SK-N-SH treated with all-trans-retinoic acid at 6 μM for 48 hours (cell line): ENCODE measurements around the gene CLEC18B.

Experiments
- ARNTL ChIP-seq: fragments of 450-650 bp; formaldehyde crosslinking; IDR thresholded peaks from 2 replicates; pipeline ENCODE4 v1.5.0; 2020; ENCODE audit warnings: low read depth, mild to moderate bottlenecking, moderate library complexity, borderline replicate concordance
- BACH2 ChIP-seq: fragments of 250-450 bp; sonication (Bioruptor Pico); IDR thresholded peaks from 2 replicates; pipeline ENCODE4 v1.9.0; 2021; ENCODE audit warnings: mild to moderate bottlenecking, borderline replicate concordance
- CREB5 ChIP-seq: fragments of 250-450 bp; sonication (Bioruptor Pico); IDR thresholded peaks from 2 replicates; pipeline ENCODE4 v1.5.1; 2020; ENCODE audit warnings: low read depth, mild to moderate bottlenecking, moderate library complexity
- CSDC2 ChIP-seq: fragments of 250-450 bp; sonication (Bioruptor Pico); IDR thresholded peaks from 2 replicates; pipeline ENCODE4 v1.5.0; 2020; ENCODE audit warnings: mild to moderate bottlenecking, moderate library complexity
- POU6F1 ChIP-seq: fragments of 250-450 bp; sonication (Bioruptor Pico); IDR thresholded peaks from 2 replicates; pipeline ENCODE4 v1.8.0; 2021; ENCODE audit warnings: low read depth, mild to moderate bottlenecking, moderate library complexity, borderline replicate concordance
- RARB ChIP-seq: fragments of 250-450 bp; sonication (Bioruptor Pico); IDR thresholded peaks from 2 replicates; pipeline ENCODE4 v1.8.0; 2021; ENCODE audit warnings: mild to moderate bottlenecking, moderate library complexity
- TOX ChIP-seq: fragments of 250-450 bp; sonication (Bioruptor Pico); IDR thresholded peaks from 2 replicates; pipeline ENCODE4 v1.8.0; 2021; ENCODE audit warnings: mild to moderate bottlenecking, moderate library complexity, borderline replicate concordance
- ZC3H10 ChIP-seq: fragments of 250-450 bp; sonication (Bioruptor Pico); IDR thresholded peaks from 2 replicates; pipeline ENCODE4 v1.5.1; 2021; ENCODE audit warnings: mild to moderate bottlenecking, moderate library complexity
- ZFP3 ChIP-seq: fragments of 250-450 bp; sonication (Bioruptor Pico); IDR thresholded peaks from 2 replicates; pipeline ENCODE4 v1.5.0; 2020; ENCODE audit warnings: mild to moderate bottlenecking, moderate library complexity
- ZFP30 ChIP-seq: fragments of 450-650 bp; formaldehyde crosslinking; IDR thresholded peaks from 2 replicates; pipeline ENCODE4 v1.5.0; 2022; ENCODE audit warnings: mild to moderate bottlenecking, moderate library complexity
- ZNF565 ChIP-seq: fragments of 450-650 bp; formaldehyde crosslinking; conservative IDR thresholded peaks from 2 replicates; pipeline ENCODE4 v1.5.0; 2020; ENCODE audit warnings: low read depth, mild to moderate bottlenecking, moderate library complexity
- ZNF70 ChIP-seq: fragments of 450-650 bp; formaldehyde crosslinking; IDR thresholded peaks from 2 replicates; pipeline ENCODE4 v1.5.0; 2020; ENCODE audit warnings: mild to moderate bottlenecking, moderate library complexity
- ZNF8 ChIP-seq: fragments of 450-650 bp; formaldehyde crosslinking; IDR thresholded peaks from 2 replicates; pipeline ENCODE4 v1.5.0; 2020; ENCODE audit warnings: mild to moderate bottlenecking, moderate library complexity
- TF ChIP-seq, protein P1 (sequence below): fragments of 250-450 bp; sonication (Bioruptor Pico); IDR thresholded peaks from 2 replicates; pipeline ENCODE4 v1.8.0; 2020; ENCODE audit warnings: mild to moderate bottlenecking, moderate library complexity, borderline replicate concordance

DNA sequence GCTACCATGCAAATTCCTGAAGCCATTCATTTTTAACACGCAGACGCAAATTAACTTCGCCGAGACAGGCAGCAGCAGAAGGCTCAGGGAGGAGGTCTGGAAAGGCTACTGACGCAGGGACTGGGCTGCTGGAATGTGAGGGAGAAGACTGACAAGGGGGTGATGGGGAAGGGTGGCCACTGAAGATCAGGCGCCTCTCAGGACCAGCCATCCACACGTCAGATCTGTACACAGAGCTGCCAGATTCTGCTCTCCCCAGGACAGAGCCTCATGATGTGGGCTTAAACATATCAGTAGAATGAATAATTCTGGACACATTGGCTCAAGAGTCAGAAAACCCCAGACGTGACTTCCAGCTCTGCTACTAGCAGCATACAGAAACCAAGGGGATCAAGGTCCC is 25.6 kb upstream of the CLEC18B start:
- TF ChIP-seq ZNF8 (CRISPR knock-in tag) (no peak), ARNTL (no peak), ZNF70 (CRISPR knock-in tag) (no peak), CREB5 (CRISPR knock-in tag) (no peak), POU6F1 (no peak), RARB (CRISPR knock-in tag) (no peak), ZC3H10 (CRISPR knock-in tag) (no peak), TOX (no peak), ZFP30 (no peak), BACH2 (no peak), ZFP3 (CRISPR knock-in tag) (no peak), CSDC2 (CRISPR knock-in tag) (no peak), ZNF565 (CRISPR knock-in tag) (no peak)
- TF ChIP-seq, protein P1, sequence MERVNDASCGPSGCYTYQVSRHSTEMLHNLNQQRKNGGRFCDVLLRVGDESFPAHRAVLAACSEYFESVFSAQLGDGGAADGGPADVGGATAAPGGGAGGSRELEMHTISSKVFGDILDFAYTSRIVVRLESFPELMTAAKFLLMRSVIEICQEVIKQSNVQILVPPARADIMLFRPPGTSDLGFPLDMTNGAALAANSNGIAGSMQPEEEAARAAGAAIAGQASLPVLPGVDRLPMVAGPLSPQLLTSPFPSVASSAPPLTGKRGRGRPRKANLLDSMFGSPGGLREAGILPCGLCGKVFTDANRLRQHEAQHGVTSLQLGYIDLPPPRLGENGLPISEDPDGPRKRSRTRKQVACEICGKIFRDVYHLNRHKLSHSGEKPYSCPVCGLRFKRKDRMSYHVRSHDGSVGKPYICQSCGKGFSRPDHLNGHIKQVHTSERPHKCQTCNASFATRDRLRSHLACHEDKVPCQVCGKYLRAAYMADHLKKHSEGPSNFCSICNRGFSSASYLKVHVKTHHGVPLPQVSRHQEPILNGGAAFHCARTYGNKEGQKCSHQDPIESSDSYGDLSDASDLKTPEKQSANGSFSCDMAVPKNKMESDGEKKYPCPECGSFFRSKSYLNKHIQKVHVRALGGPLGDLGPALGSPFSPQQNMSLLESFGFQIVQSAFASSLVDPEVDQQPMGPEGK (CRISPR knock-in tag): no peak
